GM23338 (cell line): ENCODE results near the gene IQCE.

Source experiments
- CREB1 ChIP-seq: fragments of 250-450 bp; sonication (Bioruptor Pico); IDR thresholded peaks from 2 replicates; pipeline ENCODE4 v1.5.0; 2020; ENCODE audit warnings: low read depth, mild to moderate bottlenecking, moderate library complexity
- EZH2 ChIP-seq: fragments of 200-600 bp; sonication (generic); IDR thresholded peaks from one replicate; pipeline ENCODE4 v1.8.0; 2017; ENCODE audit warnings: antibody characterized with exemption, mild to moderate bottlenecking, low read depth; ENCODE audit not compliant: unreplicated experiment
- EZH2phosphoT487 ChIP-seq: fragments of 200-600 bp; sonication (generic); IDR thresholded peaks from one replicate; pipeline ENCODE4 v1.8.1; 2018; ENCODE audit warnings: antibody characterized with exemption; ENCODE audit not compliant: unreplicated experiment
- NANOG ChIP-seq: IDR thresholded peaks from 2 replicates; pipeline ENCODE4 v1.6.1; 2016; ENCODE audit warnings: antibody characterized with exemption, borderline replicate concordance
- POLR2AphosphoS5 ChIP-seq: IDR thresholded peaks from 2 replicates; pipeline ENCODE4 v1.6.1; 2016; ENCODE audit warnings: antibody characterized with exemption, low read depth
- REST ChIP-seq: IDR thresholded peaks from one replicate; pipeline ENCODE4 v1.6.1; 2018; ENCODE audit warnings: antibody characterized with exemption; ENCODE audit not compliant: unreplicated experiment
- STAT1 ChIP-seq: IDR thresholded peaks from one replicate; pipeline ENCODE4 v1.6.1; 2016; ENCODE audit warnings: antibody characterized with exemption; ENCODE audit not compliant: unreplicated experiment
- ZNF114 ChIP-seq: fragments of 250-450 bp; sonication (Bioruptor Pico); IDR thresholded peaks from 2 replicates; pipeline ENCODE4 v1.5.0; 2020; ENCODE audit warnings: mild to moderate bottlenecking, moderate library complexity
- ZNF331 ChIP-seq: fragments of 250-450 bp; sonication (Bioruptor Pico); IDR thresholded peaks from 2 replicates; pipeline ENCODE4 v1.5.0; 2020; ENCODE audit warnings: low read depth, mild to moderate bottlenecking, moderate library complexity
- TF ChIP-seq, protein P1 (sequence below), 2 experiments: fragments of 200-600 bp in 1 of 2; sonication (generic) in 1 of 2; conservative IDR thresholded peaks; 2 replicates each; pipeline versions ENCODE4 v1.5.1 to v1.6.1; 2016 to 2017; ENCODE audit warnings: antibody characterized with exemption in 2 of 2, low read depth in 2 of 2, mild to moderate bottlenecking in 2 of 2, moderate library complexity in 1 of 2
- TF ChIP-seq, protein P2 (sequence below): IDR thresholded peaks from 2 replicates; pipeline ENCODE4 v1.6.1; 2016; ENCODE audit warnings: antibody characterized with exemption

- no peak for TF ChIP-seq POLR2AphosphoS5
- no peak for TF ChIP-seq EZH2
- TF ChIP-seq, protein P1, sequence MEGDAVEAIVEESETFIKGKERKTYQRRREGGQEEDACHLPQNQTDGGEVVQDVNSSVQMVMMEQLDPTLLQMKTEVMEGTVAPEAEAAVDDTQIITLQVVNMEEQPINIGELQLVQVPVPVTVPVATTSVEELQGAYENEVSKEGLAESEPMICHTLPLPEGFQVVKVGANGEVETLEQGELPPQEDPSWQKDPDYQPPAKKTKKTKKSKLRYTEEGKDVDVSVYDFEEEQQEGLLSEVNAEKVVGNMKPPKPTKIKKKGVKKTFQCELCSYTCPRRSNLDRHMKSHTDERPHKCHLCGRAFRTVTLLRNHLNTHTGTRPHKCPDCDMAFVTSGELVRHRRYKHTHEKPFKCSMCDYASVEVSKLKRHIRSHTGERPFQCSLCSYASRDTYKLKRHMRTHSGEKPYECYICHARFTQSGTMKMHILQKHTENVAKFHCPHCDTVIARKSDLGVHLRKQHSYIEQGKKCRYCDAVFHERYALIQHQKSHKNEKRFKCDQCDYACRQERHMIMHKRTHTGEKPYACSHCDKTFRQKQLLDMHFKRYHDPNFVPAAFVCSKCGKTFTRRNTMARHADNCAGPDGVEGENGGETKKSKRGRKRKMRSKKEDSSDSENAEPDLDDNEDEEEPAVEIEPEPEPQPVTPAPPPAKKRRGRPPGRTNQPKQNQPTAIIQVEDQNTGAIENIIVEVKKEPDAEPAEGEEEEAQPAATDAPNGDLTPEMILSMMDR (conservative IDR thresholded peaks at IDR 0.05; ENCODE audit: low read depth in 2 of 2): no peak; a peak in 1 of 4 replicates
- TF ChIP-seq CREB1 (CRISPR knock-in tag): no peak
- no peak for TF ChIP-seq EZH2phosphoT487
- no peak for TF ChIP-seq REST
- TF ChIP-seq, protein P2, sequence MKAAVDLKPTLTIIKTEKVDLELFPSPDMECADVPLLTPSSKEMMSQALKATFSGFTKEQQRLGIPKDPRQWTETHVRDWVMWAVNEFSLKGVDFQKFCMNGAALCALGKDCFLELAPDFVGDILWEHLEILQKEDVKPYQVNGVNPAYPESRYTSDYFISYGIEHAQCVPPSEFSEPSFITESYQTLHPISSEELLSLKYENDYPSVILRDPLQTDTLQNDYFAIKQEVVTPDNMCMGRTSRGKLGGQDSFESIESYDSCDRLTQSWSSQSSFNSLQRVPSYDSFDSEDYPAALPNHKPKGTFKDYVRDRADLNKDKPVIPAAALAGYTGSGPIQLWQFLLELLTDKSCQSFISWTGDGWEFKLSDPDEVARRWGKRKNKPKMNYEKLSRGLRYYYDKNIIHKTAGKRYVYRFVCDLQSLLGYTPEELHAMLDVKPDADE: no peak
- no peak for TF ChIP-seq ZNF331
- TF ChIP-seq NANOG: no peak
- no peak for TF ChIP-seq STAT1
- no peak for TF ChIP-seq ZNF114 (CRISPR knock-in tag)
Observed at GRCh38 chr7:2517026-2517425, 41.8 kb upstream of the IQCE start.
